DMS153 treated with DMSO at 0.1 percent for 48 hours (cell line): ENCODE data around the gene ZNF681.
"Not testable (repeated sequence)": the region's sequence is repeated elsewhere in the genome, so short reads cannot be mapped to it uniquely, and the experiment has no call there.

Source experiments
- DNase-seq: peaks from one replicate; lab custom pipeline; 2025; ENCODE audit not compliant: unreplicated experiment; lab: John Stamatoyannopoulos, UW

Gene ZNF681

DNA sequence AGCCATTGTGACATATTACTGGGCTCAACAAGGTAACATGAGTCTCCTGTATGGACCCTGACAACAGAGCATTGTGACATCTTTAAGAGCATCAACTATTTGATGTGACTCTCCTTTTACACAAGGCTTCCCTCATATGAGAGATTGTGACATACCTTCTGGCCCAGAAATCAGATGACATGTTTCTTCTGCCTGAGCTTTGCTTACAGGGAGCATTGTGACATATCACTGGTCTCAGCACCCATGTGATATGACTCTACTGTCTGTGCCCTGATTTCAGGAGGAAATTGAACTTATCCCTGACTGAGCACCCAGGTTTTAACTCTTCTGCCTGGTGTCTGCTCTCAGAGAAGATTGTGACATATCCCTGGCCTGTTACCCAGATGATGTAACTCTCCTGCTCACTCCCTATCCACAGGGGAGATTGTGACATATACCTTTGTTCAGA, 15.9 kb upstream of the ZNF681 start:
- no peak for DNase-seq

DNA sequence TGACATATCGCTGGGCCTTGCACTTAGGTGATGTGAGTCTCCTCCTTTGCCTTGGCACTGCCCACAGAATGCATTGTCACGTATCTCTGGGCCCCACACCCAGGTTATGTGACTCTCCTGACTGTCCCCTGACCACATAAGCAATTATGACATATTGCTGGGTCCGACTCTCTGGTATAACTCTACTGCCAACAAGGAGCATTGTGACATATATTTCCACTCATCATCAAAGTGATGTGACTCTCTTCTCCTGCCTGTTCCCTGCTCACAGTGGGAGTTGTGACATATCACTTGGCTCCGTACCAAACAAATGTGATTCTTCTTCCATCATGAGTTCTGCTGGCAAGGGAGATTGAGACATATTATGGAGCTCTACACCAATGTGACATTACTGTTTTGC, 15.4 kb upstream of the ZNF681 start:
- DNase-seq = no peak

DNA sequence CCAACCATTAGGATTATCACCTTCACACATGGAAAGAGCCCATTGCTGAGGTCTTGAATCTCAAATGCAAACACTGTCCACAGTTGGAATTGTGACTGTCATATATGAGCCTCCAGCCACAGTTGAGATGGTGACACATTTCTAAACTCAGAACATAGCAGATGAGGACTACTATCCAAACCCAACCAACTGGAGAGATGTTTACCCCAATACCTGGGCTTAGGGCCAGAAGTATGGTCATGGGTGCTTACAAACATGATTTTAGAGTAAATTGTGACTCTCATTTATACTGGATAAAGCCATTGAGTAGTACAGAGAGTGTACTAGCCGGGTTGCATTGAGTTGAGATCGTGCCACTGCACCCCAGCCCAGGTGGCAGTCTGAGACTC, 14.0 kb upstream of the ZNF681 start:
- no peak for DNase-seq

DNA sequence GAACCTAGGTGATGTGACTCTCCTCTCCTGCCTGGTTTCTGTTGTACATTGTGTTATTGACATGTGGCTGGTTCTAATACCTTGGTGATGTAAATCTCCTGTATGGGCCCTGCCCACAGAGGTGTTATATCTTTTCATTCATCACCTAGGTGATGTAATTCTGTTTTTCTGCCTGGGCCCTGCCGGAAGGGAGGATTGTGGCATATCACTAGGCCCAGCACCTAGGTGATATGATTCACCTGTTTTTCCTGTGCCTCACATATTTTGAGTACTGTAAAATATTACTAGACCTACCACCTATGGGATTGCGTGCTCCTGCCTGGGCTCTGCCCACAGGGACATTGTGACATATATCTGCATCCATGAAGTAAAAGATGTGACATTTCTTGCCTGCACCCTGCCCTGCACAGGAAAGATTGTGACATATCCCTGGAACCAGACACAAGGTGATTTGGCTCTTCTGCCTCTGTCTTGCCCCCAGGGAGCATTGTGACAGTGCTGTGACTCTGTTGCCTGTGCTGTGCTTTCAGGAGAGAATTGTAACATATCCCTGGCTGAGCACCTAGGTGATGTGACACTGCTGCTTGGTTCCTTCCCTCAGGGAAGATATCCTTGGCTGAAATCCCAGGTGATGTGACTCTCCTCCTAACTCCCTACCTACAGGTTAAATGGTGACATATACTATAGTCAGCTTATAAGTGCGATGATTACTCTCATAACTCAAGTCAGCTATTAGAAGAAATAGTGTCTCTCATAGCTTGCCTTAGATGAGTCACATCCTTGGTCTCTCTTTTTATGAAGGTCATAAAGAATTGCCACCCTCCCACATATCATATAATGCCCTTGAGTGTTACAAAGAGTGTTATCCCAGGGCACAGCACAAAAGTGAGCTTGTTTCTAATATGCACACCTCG, 13.3 kb upstream of the ZNF681 start:
- DNase-seq = no peak

DNA sequence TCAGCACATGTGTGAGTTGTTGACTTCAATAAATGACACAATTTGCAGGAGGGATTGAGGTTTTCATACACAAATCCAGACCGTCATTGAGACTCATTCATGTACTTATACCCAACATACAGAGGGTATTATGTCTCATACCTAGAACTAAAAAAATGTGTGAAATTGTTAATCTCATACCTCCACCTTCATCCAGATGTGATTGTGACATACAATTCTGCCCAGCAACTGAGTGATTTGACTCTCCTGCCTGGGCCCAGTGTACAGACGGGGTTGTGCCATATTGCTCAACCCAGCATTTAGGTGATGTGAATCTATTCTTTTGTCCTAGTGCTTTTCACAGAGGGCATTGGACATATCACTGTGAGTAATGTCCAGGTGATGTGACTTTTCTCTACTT, 12.6 kb upstream of the ZNF681 start:
- no peak for DNase-seq

DNA sequence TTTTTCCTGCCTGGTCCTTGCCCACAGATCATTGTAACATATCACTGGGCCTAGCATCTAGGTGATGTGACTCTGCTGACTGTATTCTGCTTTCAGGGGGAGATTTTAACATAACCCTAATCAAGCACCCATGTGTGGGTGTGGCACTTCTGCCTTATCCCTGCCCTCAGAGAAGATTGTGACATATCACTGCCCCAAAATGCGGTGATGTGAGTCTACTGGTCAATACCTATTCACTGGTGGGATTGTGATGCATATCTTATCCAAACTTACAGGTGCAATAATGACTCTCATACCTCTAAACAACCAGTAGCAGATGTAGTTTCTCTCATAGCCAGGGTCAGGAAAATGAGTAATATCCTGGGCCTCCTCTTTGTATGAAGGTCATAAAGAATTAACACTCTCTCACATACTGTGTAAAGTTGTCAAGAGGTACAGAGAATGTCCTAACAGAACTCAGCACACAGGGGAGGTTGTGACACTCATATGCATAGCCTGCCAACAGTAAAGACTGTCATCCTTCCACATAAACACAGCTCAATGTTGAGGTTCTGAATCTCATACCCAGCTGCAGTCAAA, 12.1 kb upstream of the ZNF681 start:
- no peak for DNase-seq

DNA sequence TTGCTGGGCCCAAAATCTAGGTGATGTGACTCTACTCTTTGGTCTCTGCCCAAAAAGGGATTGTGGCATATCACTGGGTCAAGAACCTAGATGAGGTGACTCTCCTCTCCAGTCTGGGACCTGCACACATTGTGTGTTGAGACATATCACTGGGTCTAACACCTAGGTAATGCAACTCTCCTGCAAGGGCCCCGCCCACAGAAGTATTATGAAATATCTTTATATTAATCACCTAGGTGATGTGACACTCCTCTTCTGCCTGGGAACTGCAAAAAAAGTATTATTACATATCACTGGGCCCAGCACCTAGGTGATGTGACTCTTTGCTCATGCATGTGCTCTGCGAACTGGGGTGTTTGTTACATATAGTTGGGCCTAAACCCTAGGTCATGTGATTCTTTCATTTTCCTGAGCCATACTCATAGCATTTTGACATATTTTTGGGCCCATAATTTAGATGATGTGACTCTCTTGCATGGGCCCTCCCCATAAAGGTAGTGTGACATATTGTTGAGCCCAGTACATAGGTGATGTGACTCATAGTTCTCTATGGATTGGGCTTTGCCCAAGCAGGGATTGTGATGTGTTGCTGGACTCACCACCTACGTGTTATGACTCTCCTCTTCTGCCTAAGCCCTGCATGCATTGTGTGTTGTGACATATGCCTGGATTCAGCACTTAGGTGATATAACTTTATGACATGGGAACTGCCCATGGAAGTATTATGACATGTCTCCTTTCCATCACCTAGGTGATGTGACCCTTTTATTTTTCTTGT, 11.2 kb upstream of the ZNF681 start:
- no peak for DNase-seq

DNA sequence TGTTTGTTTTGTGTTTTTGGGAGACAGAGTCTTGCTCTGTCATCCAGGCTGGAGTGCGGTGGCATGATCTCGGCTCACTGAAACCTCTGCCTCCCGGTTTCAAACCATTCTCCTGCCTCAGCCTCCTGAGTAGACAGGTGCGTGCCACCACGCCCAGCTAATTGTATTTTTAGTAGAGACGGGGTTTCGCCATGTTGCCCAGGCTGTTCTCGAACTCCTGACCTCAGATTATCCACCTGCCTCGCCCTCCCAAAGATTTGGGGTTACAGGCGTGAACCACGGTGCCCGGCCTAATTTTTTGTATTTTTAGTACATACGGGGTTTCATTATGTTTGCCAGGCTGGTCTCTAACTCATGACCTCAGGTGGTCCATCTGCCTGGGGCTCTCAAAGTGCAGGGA, 8.3 kb upstream of the ZNF681 start:
- no peak for DNase-seq

DNA sequence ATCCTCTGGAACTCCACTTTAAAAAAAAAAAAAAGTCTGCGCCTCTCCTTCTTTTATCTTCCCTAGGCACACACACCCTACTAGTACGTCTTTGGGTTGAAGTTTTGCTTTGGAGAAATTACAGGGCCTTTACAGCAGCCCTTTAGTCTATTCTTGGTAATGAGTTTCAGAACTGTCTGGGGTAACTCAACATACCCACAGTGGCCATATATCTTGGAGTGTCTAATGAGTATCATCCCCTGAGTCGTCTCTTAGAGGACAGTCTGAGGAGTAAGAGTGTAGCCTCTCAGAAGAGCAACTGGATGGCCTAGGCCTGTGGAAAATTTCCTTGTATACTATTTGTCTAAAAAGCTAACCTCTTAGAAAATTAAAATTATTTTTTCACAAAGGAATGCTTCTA, 6.1 kb upstream of the ZNF681 start:
- no peak for DNase-seq

DNA sequence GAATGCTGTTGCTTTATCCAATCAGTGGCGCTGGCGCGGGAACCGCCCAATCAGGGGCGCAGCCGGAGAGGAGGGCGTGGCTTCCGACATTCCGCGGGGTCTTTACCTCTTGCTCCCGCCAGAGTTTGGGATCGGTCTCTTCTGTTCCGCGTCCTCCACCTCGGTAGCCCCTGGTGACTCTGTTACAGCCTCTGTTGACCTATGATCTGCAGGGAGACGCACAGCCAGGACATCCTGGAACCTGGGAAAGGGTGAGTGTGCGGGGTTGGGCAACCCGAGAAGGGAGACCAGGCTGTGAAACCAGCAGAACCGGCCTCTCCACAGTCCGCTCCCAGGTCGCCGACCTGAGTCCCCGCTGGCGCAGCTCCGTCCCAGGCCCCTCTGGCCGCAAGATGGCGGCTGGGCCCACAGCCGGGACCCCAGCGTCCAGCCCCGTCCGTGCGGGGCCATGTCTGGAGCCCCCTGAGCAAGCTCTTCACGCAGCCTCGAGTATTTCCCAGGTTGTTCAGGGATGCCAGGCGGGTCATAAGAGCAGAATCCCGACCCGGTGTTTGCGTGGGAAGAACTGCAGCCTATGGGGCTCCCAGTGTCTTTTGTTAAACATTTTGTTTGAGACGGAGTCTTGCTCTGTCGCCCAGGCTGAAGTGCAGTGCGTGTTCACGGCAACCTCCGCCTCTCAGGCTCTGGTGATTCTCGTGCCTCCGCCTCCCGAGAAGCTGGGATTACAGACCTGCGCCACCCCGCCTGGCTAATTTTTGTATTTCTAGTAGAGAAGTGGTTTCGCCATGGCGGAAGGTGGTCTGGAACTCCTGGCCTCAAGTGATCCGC, 4.4 kb upstream of the ZNF681 start:
- DNase-seq = peak; percentile 81

DNA sequence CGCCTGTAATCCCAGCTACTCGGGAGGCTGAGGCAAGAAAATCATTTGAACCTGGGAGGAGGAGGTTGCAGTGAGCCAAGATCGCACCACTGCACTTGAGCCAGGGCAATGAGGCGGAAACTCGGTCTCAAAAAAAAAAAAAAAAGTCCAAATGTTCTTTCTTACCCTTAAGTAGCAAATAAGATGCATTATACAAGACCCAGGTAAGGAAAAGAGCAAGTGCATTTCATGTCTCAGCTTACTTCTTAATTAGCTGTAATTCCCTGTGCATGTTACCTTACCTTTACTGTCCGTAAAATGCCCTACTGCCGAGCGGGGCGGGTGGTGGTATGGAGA, 3.8 kb upstream of the ZNF681 start:
- DNase-seq = no peak

DNA sequence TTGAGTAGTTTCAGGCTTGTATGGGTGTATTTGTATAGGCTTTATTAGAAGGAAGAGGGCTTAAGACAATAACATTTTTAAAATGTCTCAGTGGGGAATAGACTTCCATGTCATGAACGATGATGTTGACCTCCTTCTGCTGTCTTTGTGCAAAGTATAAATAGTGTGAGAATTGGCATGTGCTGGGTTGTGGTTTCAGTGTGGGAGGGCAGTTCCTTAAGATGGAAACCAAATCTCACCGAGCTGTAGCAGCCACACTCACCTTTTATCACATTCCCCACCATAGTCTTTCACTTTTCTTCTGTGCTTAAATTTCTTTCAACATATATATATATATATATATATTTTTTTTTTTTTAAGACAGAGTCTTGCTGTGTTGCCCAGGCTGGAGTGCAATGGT, 1.6 kb upstream of the ZNF681 start:
- not testable (repeated sequence) for DNase-seq

DNA sequence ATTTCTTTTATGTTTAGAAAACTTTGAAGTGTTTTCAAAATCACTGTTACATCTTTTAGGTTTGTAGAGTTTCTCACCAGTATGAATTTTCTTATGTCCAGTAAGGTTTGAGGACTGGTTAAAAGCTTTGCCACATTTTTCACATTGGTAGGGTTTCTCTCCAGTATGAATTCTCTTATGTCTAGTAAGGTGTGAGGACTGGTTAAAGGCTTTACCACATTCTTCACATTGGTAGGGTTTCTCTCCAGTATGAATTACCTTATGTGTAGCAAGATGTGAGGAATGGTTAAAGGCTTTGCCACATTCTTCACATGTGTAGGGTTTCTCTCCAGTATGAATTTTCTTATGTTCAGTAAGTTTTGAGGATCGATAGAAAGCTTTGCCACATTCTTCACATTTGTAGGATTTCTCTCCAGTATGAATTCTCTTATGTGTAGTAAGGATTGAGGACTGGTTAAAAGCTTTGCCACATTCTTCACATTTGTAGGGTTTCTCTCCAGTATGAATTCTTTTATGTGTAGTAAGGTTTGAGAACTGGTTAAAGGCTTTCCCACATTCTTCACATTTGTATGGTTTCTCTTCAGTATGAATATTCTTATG, 15.0 kb downstream of the ZNF681 start:
- not testable (repeated sequence) for DNase-seq

DNA sequence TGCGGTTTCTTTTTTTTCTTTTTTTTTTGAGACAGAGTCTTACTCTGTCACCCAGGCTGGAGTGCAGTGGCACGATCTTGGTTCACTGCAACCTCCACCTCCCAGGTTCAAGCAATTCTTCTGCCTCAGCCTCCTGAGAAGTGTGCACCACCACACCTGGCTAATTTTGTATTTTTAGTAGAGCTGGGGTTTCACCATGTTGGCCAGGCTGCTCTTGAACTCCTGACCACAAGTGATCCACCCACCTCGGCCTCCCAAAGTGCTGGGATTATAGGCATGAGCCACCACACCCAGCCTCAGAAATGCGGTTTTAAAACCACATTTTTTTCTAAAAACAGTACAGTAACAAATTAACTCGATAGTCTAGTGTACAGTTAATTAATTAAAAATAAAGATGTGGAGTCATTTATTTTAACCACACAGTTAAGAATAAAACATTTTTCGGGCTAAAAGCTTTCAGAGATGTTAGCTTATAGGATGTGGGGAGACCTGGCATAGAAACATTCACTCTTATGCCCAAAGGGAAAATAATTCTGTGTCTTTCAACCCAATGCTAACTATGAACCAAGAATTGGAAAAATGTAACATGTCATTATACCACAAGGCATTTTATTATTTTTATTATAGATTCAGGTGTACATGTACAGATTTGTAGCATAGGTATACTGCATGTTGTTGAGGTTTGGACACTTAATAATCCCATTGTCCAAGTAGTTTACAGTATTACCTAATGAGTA, 27.8 kb downstream of the ZNF681 start:
- DNase-seq = not testable (repeated sequence)

DNA sequence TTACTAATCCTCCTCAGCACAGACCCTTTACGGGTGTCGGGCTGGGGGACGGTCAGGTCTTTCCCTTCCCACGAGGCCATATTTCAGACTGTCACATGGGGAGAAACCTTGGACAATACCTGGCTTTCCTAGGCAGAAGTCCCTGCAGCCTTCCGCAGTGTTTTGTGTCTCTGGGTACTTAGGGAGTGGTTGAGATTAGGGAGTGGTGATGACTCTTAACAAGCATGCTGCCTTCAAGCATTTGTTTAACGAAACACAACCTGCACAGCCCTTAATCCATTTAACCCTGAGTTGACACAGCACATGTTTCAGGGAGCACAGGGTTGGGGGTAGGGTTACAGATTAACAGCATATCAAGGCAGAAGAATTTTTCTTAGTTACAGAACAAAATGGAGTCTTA, 34.5 kb downstream of the ZNF681 start:
- DNase-seq = not testable (repeated sequence)

DNA sequence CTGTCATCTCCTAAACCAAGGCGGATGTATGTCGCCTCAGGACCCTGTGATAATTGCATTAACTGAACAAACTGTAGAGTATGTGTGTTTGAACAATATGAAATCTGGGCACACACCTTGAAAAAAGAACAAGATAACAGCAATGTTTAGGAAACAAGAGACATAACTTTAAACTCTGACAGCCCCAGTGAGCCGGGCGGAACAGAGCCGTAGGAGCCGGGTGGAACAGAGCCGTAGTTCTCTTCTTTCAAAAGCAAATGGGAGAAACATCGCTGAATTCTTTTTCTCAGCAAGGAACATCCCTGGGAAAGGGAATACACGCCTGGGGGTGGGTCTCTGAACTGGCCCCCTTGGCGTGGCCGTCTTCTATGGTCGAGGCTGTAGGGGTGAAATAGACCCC, 39.9 kb downstream of the ZNF681 start:
- no peak for DNase-seq

DNA sequence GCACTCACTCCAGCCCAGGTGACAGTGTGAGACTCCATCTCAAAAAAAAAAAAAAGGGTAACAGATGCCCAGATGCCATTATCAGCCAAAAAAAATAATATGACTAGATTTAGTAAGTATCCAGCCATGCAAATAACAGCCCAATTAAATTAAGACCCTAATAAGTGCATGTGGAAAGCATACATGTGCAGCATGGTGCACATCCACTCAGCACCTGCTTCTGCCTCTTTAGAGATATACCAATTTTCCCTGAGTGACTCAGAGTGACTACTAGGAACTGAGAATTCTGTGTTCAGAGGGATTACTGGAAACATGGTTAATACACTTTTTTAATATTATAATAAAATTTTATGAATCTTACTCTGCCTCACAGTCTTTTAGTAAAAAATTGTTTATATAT, 41.9 kb downstream of the ZNF681 start:
- no peak for DNase-seq

DNA sequence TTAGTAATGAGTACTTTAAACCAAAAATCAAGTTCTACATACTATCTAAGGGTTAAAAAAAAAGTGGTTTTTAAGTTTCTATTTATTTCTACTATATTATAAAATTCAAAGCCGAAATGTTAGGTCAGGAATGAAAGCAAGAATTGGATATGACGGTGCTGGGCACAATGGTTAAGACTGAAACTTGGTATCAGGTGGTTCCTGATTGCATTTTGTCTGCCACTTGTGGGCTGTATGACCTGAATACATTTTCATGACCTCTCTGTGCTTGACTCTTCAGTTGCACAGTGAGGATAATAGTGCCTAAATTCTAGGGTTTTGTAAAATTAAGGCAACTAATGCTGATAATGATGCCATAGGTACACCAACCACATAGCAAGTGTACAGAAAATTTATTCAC, 49.3 kb downstream of the ZNF681 start:
- DNase-seq = no peak

DNA sequence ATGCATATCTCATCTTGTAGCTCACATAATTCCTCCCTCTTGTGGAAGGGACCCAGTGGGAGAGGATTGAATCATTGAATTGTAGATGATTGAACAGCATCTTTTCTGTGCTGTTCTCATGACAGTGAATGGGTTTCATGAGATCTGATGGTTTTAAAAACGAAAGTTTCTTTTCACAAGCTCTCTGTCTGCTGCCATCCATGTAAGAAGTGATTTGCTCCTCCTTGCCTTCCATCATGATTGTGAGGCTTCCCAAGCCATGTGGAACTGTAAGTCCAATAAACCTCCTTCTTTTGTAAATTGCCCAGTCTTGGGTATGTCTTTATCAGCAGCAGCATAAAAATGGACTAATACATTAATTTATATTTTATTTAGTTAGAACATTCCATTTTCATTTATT, 52.0 kb downstream of the ZNF681 start:
- no peak for DNase-seq

DNA sequence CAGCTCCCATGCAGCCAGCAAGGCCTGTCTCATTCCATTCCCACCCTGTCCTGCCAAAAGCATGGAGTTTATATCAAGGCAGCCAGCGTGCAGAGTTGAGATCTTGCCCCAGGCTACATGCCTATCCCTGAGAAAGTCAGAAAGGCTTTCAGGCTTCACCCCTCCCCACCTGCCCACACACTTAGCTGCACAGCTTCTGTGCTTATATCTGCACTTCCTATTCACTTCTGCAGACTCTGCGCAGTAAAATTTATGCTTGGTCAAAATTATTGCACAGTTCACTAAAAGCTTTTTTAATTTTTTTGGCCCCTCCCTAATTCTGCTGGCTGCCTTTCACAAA, 59.2 kb downstream of the ZNF681 start:
- no peak for DNase-seq
